Retinal pigment epithelial cell (primary cell): ENCODE measurements around the gene CAGE1.

Experiments used
- DNase-seq: peaks from one replicate; pipeline ENCODE4 v3.0.0-alpha.2; 2010; ENCODE audit warnings: low read depth
- H3K4me3 ChIP-seq: 2 replicates; pipeline ENCODE4 v1.5.1; 2011; ENCODE audit warnings: mild to moderate bottlenecking, low read length, control low read depth, moderate library complexity
- TF ChIP-seq, protein P1 (sequence below): conservative IDR thresholded peaks from 2 replicates; pipeline ENCODE4 v1.5.1; 2011; ENCODE audit warnings: low read depth, low read length, control low read depth, inconsistent platforms

CAGE1 gene

DNA sequence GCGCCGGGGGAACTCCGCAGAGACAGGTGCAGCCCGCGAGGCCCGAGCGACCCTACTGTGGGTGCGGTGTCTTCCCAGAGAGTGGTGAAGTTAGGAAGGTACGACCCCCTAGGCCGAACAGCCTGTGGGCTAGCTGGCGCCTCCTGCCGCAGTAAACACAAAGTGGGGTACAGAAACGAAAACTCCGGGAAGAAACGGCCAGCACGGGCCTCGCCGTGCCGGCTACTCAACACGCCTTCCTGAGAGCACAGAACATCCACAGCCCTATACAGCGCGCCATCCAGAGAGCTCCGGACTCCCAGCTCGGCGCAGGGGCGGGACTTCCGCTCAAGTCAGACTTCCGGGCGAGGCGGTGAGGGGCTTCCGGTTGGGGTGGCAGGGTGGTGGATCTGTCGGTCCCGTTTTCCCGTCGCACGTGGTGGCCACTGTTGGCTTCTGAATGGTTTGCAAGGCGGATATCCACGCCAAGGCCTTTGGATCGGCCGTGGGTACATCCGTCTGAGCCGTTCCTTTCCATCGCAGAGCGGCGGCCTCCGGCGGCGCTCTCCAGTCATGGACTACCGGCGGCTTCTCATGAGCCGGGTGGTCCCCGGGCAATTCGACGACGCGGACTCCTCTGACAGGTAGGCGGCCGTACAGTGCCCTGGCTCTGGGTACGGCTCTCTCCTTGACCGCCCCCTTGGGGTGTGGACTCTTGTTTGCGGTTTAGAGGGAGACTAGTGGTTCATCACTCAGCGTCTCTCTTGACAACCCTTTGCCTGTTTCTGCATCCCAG, at the start of gene CAGE1, which contains the start of gene RIOK1:
CAGE1 (minus strand) TSS at position 292 of the 775 bp plus-strand sequence. CDS start 2,569 bp downstream, outside the sequence.
RIOK1 (plus strand) TSS at position 358 of the 775 bp plus-strand sequence; CDS start at position 553, 195 bp downstream.
- TF ChIP-seq, protein P1, sequence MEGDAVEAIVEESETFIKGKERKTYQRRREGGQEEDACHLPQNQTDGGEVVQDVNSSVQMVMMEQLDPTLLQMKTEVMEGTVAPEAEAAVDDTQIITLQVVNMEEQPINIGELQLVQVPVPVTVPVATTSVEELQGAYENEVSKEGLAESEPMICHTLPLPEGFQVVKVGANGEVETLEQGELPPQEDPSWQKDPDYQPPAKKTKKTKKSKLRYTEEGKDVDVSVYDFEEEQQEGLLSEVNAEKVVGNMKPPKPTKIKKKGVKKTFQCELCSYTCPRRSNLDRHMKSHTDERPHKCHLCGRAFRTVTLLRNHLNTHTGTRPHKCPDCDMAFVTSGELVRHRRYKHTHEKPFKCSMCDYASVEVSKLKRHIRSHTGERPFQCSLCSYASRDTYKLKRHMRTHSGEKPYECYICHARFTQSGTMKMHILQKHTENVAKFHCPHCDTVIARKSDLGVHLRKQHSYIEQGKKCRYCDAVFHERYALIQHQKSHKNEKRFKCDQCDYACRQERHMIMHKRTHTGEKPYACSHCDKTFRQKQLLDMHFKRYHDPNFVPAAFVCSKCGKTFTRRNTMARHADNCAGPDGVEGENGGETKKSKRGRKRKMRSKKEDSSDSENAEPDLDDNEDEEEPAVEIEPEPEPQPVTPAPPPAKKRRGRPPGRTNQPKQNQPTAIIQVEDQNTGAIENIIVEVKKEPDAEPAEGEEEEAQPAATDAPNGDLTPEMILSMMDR = peak; percentile 29
- DNase-seq = peak; percentile 85
- H3K4me3 ChIP-seq = peak within 1 kb of the TSS; percentile 92

DNA sequence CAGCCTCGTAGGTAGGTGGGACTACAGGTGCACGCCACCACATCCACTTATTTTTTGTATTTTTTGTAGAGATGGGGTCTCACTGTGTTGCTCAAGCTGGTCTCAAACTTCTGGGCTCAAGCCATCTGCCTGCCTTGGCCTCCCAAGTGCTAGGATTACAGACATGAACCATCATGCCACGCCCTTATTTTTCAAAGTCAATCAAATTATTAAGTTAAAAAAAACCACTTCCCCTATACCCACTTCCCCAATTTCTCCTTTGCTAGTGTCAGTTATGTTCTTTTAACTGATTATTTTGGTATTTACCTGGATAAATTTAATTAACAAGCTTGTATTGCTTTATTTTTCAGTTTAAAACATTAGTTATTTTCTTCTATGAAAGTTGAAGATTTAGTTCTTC, 49.7 kb upstream of the CAGE1 start:
- TF ChIP-seq, protein P1 = no peak
- no peak for DNase-seq
- no peak overlapping the region for H3K4me3 ChIP-seq

DNA sequence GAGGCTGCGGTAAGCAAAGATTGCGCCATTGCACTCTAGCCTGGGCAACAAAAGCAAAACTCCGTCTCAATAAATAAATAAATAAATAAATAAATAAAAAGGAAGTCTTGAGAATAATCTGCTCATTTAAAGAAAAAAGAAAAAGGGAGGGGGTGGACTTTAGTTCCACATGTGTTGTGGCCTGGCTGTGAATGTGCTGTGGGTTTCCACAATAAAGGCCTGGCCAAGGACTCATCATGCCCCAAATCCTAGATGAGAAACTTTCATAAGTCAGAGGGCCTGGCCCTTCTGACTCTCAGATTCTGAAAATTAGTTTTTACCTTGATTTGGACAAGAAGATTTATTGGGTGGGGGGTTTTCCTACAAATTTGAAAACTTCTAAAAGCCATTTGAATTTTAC, 48.5 kb upstream of the CAGE1 start:
- no peak for DNase-seq
- H3K4me3 ChIP-seq = no peak overlapping the region
- TF ChIP-seq, protein P1 = no peak

DNA sequence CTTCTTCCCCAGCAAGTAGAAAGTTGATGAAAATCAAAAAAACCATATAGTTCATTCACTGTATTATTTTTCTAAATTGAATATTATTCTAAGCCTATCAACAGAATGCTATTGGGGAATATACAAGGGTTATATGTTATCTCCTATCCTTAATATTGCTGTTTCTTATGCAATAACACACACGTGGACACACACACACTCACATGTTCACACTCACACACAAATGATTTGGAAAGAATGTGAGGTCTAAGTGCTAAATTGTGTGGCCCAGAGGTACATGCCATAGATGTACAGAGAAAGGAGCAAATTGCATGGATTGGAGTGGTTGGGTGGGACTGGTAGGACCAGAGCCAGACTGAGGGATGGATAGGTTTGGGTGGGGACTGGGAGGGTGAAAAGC, 45.1 kb upstream of the CAGE1 start:
- no peak for DNase-seq

DNA sequence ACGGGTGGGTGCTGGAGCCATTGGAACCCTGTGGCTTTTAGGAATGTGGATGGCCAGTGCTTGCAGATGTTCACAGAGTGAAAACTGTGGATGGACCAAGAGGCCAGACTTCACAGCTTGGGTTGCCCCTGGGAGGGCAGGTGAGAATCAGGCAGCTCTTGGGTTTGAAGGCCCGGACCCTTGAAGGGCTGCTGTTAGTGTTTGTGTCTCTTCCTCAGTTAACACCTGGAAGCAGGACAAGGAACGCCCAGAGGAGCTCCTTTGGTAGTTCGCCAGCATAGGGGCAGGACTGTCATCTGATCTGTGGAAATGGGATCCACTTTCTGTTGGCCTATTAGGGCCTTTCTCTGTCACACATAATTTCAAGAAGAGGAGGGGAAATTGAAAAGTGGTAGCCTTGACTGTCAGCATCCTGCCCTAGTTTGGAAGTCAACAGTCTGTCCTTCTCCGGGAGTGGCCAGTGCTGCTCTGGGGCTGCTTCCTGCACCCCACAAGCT, 43.6 kb upstream of the CAGE1 start:
- DNase-seq = no peak
- no peak overlapping the region for H3K4me3 ChIP-seq
- TF ChIP-seq, protein P1 = no peak

More for the DNA sequence above, 45.1 kb upstream of the CAGE1 start:
- TF ChIP-seq, protein P1 = no peak
- H3K4me3 ChIP-seq = no peak overlapping the region

DNA sequence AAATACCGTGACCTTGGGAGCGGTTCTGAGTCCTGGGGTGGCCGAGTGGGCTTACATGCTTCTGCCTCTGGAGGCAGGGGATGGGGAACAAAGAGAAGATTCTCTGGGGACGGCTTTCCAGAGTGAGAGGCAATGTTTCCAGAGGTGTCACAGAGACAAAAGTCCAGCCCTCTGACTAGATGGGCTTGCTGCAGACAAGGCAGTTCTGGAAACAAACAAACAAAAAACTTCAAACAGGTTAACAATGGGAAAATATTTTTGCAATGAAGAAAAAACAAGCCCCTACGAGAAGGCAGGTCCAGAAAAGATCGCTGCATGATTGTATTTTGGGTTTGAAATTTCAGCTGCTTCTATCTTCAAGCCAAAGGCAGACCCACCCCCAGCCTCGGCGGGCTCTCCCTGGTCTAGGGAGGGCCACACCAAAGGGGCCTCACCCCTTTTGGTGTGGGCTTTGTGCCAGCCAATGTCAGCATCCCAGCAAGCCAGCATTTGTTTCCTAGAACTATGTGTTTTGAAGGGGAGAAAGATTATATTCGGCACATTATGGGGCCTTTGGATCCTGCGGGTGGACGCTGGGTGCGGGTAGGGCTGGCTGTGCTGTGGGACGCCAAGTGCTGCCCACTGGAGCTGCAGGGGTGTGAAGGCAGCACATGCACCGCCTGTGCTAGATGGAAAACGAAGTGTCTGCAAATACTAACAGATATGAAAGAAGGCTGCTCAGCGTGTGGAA, 43.0 kb upstream of the CAGE1 start:
- no peak for DNase-seq
- H3K4me3 ChIP-seq = no peak overlapping the region
- TF ChIP-seq, protein P1 = no peak
